GM23248 (cell line): ENCODE results near the gene RAB3GAP1. TPM values are rescaled to one million over a fixed set of nuclear protein-coding genes. Genes with fewer than 3 reads are reported as not detected.

Source experiments
- DNase-seq: peaks from one replicate; pipeline ENCODE4 v3.0.0-alpha.2; 2015
- H2AFZ ChIP-seq: fragments of 200-600 bp; sonication (generic); 2 replicates; pipeline ENCODE4 v1.6.1; 2016; ENCODE audit warnings: antibody characterized with exemption
- H3F3A ChIP-seq: fragments of 200-600 bp; sonication (generic); 2 replicates; pipeline ENCODE4 v1.6.1; 2016; ENCODE audit warnings: mild to moderate bottlenecking, antibody characterized with exemption, mixed run types; ENCODE audit not compliant: insufficient read depth
- H3K27ac ChIP-seq: fragments of 200-600 bp; sonication (generic); 2 replicates; pipeline ENCODE4 v1.5.1; 2016; ENCODE audit warnings: mild to moderate bottlenecking
- H3K27me3 ChIP-seq: fragments of 200-600 bp; sonication (generic); replicated peaks from 2 replicates; pipeline ENCODE4 v1.6.1; 2016; ENCODE audit warnings: mild to moderate bottlenecking; ENCODE audit not compliant: insufficient read depth
- H3K36me3 ChIP-seq: fragments of 200-600 bp; sonication (generic); 2 replicates; pipeline ENCODE4 v1.6.1; 2016; ENCODE audit warnings: low read depth, mild to moderate bottlenecking
- H3K4me1 ChIP-seq: fragments of 200-600 bp; sonication (generic); 2 replicates; pipeline ENCODE4 v1.6.1; 2016; ENCODE audit warnings: mild to moderate bottlenecking; ENCODE audit not compliant: insufficient read depth
- H3K4me2 ChIP-seq: fragments of 200-600 bp; sonication (generic); one replicate; pipeline ENCODE4 v1.6.1; 2016; ENCODE audit warnings: mild to moderate bottlenecking; ENCODE audit not compliant: unreplicated experiment
- H3K4me3 ChIP-seq: fragments of 200-600 bp; sonication (generic); 2 replicates; pipeline ENCODE4 v1.5.1; 2016; ENCODE audit warnings: mild to moderate bottlenecking
- H3K79me2 ChIP-seq: fragments of 200-600 bp; sonication (generic); 2 replicates; pipeline ENCODE4 v1.6.1; 2016; ENCODE audit warnings: mild to moderate bottlenecking; ENCODE audit not compliant: insufficient read depth
- H3K9ac ChIP-seq: fragments of 200-600 bp; sonication (generic); 2 replicates; pipeline ENCODE4 v1.6.1; 2016; ENCODE audit warnings: mild to moderate bottlenecking
- H3K9me2 ChIP-seq: fragments of 200-600 bp; sonication (generic); 2 replicates; pipeline ENCODE4 v1.6.1; 2016; ENCODE audit warnings: mixed run types, mild to moderate bottlenecking, moderate library complexity; ENCODE audit not compliant: insufficient read depth
- H3K9me3 ChIP-seq: fragments of 200-600 bp; sonication (generic); one replicate; pipeline ENCODE4 v1.6.1; 2017; ENCODE audit warnings: low read depth
- H4K20me1 ChIP-seq: fragments of 200-600 bp; sonication (generic); 2 replicates; pipeline ENCODE4 v1.6.0; 2016; ENCODE audit not compliant: insufficient read depth
- EZH2 ChIP-seq: fragments of 200-600 bp; sonication (generic); IDR thresholded peaks from 2 replicates; pipeline ENCODE4 v1.6.1; 2018; ENCODE audit warnings: antibody characterized with exemption, mild to moderate bottlenecking; ENCODE audit not compliant: insufficient read depth, poor library complexity, severe bottlenecking
- EZH2phosphoT487 ChIP-seq: fragments of 200-600 bp; sonication (generic); IDR thresholded peaks from 2 replicates; pipeline ENCODE4 v1.6.1; 2018; ENCODE audit warnings: antibody characterized with exemption, moderate library complexity, mild to moderate bottlenecking, low read depth; ENCODE audit not compliant: insufficient read depth
- WGBS, 2 experiments: methylation state at CpG; one replicate each; pipeline ENCODE4 v1.1.6; 2015 to 2017; ENCODE audit warnings: low lambda C conversion rate in 2 of 2, low coverage in 1 of 2; ENCODE audit errors: missing lambda C conversion rate in 2 of 2; 5-methylcytosine and 5-hydroxymethylcytosine counted together
- in situ Hi-C: fragments of 300-500 bp; cut with MboI; formaldehyde crosslinking; loops from 2 replicates; pipeline ENCODE4 v1.15.0; 2020
- polyA plus RNA-seq: library from polyadenylated mRNA; unstranded; fragments of >200 nt; fragmentation: Nextera tagmentation; extraction: Ambion mirVana; gene quantifications from 2 replicates; pipeline ENCODE4 v1.2.1, GENCODE V29; 2016
- total RNA-seq: library from RNA; depleted of rRNA; stranded (reverse); fragments of >200 nt; shearing (Covaris generic); gene quantifications from 2 replicates; pipeline ENCODE4 v1.2.3, GENCODE V29; 2014

Gene RAB3GAP1
- total and polyA plus RNA-seq, 2 experiments from 2014 or later, result 35.5 to 72.1 TPM

GRCh38 chr2:135050684-135051083, 1.4 kb upstream of the RAB3GAP1 start:
- no peak overlapping the region for H3K27ac ChIP-seq
- 0 out of 2 replicates have a peak, but pooled peaks cover 3% of the 10 kb centered on the region for H3K27me3 ChIP-seq
- peaks cover 13% of the 10 kb centered on the region for H3K4me1 ChIP-seq
- in situ Hi-C loops, result no loop called here
- no peak for DNase-seq
- H2AFZ ChIP-seq, result no peak overlapping the region
- H3K9me3 ChIP-seq, result no peaks in the 10 kb centered on the region
- no peak overlapping the region for H3K9ac ChIP-seq
- no peak overlapping the region for H3K4me2 ChIP-seq
- TF ChIP-seq EZH2, result no peak
- no peak for TF ChIP-seq EZH2phosphoT487
- WGBS, 2 experiments, result 86 to 89% methylated on average over 6 of the region's 6 CpGs
- H3K9me2 ChIP-seq, result no peaks in the 10 kb centered on the region
- no peaks in the 10 kb centered on the region for H4K20me1 ChIP-seq
- peaks cover 25% of the 10 kb centered on the region for H3F3A ChIP-seq
- H3K36me3 ChIP-seq, result no peaks in the 10 kb centered on the region
- no peak overlapping the region for H3K4me3 ChIP-seq
- H3K79me2 ChIP-seq, result peaks cover 28% of the 10 kb centered on the region

DNA sequence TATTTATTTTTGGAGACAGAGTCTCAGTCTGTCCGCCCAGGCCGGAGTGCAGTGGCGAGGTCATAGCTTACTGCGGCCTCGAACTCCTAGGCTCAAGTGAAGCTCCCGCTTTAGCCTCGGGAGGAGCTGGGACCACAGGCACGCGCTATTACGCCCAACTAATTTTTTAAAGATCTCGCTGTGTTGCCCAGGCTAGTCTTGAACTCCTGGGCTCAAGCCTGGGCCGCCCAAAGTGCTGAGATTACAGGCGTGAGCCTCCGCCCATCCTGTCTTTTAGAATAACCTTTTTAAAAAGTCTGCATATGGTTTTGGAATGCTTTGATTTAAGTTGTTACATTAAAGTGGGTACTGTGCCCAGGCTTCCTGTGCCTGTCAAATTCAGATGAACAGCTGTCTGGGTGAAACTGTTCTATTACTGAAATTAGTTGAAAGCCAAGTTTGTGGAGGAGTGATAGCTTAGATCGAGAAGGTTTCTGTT, 944 bp downstream of the RAB3GAP1 start:
- Histone ChIP-seq H3K4me2 (peak overlapping the region; percentile 82), H3K9ac (peak overlapping the region; percentile 98), H3K4me3 (peak overlapping the region; percentile 96), H3F3A (peaks cover 34% of the 10 kb centered on the region), H4K20me1 (no peaks in the 10 kb centered on the region), H3K79me2 (peaks cover 52% of the 10 kb centered on the region), H3K9me2 (no peaks in the 10 kb centered on the region), H3K27ac (peak overlapping the region; percentile 98), H2AFZ (peak overlapping the region; percentile 93), H3K9me3 (no peaks in the 10 kb centered on the region), H3K36me3 (0 out of 2 replicates have a peak, but pooled peaks cover 9% of the 10 kb centered on the region), H3K27me3 (no peaks in the 10 kb centered on the region), H3K4me1 (peaks cover 24% of the 10 kb centered on the region)
- DNase-seq, result peak; percentile 42
- TF ChIP-seq EZH2phosphoT487 (no peak), EZH2 (no peak)
- 2% methylated on average over 15 of the region's 15 CpGs for WGBS, 2 experiments
- in situ Hi-C loops, result no loop called here

DNA sequence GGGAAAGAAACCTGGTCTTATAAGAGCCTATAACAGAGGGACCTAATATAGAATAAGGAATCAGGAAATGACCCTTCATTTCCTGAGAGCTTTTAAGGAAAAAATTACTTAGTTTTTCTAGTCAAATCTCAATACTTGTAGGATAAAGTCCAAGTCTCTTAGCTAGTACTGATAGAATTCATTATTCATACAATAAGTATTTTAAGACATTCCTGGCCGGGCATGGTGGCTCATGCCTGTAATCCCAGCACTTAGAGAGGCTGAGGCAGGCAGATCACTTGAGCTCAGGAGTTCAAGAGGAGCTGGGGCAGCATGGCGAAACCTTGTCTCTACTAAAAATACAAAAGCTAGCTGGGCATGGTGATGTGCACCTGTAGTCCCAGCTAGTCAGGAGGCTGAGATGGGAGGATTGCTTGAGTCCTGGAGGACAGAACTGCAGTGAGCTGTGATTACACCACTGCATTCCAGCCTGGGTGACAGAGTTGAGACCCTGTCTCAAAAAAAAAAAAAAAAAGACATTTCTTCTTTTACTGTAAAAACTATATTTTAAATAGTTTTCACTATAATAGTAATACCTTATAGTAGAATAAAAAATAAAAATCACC, 3.2 kb downstream of the RAB3GAP1 start:
- peaks cover 31% of the 10 kb centered on the region for H3K4me1 ChIP-seq
- peak overlapping the region; percentile 98 for H3K27ac ChIP-seq
- no peaks in the 10 kb centered on the region for H3K9me2 ChIP-seq
- no peaks in the 10 kb centered on the region for H3K9me3 ChIP-seq
- 0 out of 2 replicates have a peak, but pooled peaks cover 15% of the 10 kb centered on the region for H3K36me3 ChIP-seq
- H2AFZ ChIP-seq, result no peak overlapping the region
- H3K27me3 ChIP-seq, result no peaks in the 10 kb centered on the region
- H3K4me2 ChIP-seq, result peak overlapping the region; percentile 82
- peaks cover 74% of the 10 kb centered on the region for H3K79me2 ChIP-seq
- DNase-seq, result peak; percentile 87
- peak overlapping the region; percentile 96 for H3K4me3 ChIP-seq
- 23 to 30% methylated on average over 2 of the region's 2 CpGs for WGBS, 2 experiments
- TF ChIP-seq EZH2phosphoT487 (no peak), EZH2 (no peak)
- H3K9ac ChIP-seq, result peak overlapping the region; percentile 12; the same call in 1 of the 2 replicates
- H4K20me1 ChIP-seq, result no peaks in the 10 kb centered on the region
- in situ Hi-C loops, result no loop called here
- H3F3A ChIP-seq, result peaks cover 34% of the 10 kb centered on the region

DNA sequence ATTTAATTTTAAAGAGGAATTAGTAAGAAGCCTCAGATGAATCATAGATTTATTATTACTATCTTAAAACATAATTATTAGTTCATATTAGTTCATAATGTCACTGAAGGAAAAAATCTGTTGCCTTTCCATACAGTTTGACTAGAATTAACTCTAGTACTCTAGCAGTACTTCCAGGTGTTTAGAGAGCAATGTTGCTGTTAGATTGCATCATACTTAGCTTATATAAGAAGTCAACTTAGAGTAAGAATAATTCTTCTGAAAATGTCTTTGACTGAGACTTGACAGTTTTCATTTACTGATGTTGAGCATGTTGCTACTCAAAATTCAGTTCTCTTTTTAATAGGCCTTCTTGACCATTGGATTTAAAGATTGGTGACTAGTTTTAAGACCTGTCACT, 4.7 kb downstream of the RAB3GAP1 start:
- Histone ChIP-seq H3K36me3 (peaks cover 28% of the 10 kb centered on the region; the same call in 1 of the 2 replicates), H3K79me2 (peaks cover 89% of the 10 kb centered on the region), H3K27ac (peak overlapping the region; percentile 15), H3K9me2 (no peaks in the 10 kb centered on the region), H3K4me1 (peaks cover 31% of the 10 kb centered on the region), H2AFZ (no peak overlapping the region), H3F3A (peaks cover 32% of the 10 kb centered on the region), H3K9me3 (no peaks in the 10 kb centered on the region), H3K4me2 (peak overlapping the region; percentile 23), H3K9ac (no peak overlapping the region), H4K20me1 (no peaks in the 10 kb centered on the region), H3K27me3 (no peaks in the 10 kb centered on the region), H3K4me3 (no peak overlapping the region)
- TF ChIP-seq EZH2phosphoT487, result no peak
- TF ChIP-seq EZH2, result no peak
- DNase-seq, result peak; percentile 24
- in situ Hi-C loops, result no loop called here
